HepG2 (cell line): Measurements from ENCODE around the gene LRRN4CL. TPM values are rescaled to one million over a fixed set of nuclear protein-coding genes. Genes with fewer than 3 reads are reported as not detected.

ENCODE experiments used
- ELF1 ChIP-seq: sonication (generic); formaldehyde crosslinking; IDR thresholded peaks from 2 replicates; pipeline ENCODE4 v1.4.0; 2020; ENCODE audit warnings: missing genetic modification reagents
- ETV5 ChIP-seq: IDR thresholded peaks from 2 replicates; pipeline ENCODE4 v1.6.1; 2018; ENCODE audit warnings: missing biosample characterization, missing genetic modification reagents, inconsistent platforms, borderline replicate concordance
- GLI4 ChIP-seq: sonication (generic); formaldehyde crosslinking; IDR thresholded peaks from 2 replicates; pipeline ENCODE4 v1.5.1; 2020; ENCODE audit warnings: missing genetic modification reagents, mild to moderate bottlenecking, moderate library complexity, borderline replicate concordance
- IRX3 ChIP-seq: sonication (generic); formaldehyde crosslinking; IDR thresholded peaks from 2 replicates; pipeline ENCODE4 v1.8.1; 2023; ENCODE audit warnings: mild to moderate bottlenecking, low read depth, missing genetic modification reagents, borderline replicate concordance
- KDM1A ChIP-seq: IDR thresholded peaks from 2 replicates; pipeline ENCODE4 v1.6.1; 2016; ENCODE audit warnings: missing compliant biosample characterization
- KDM5A ChIP-seq: fragments of 200-600 bp; sonication (generic); IDR thresholded peaks from 2 replicates; pipeline ENCODE4 v1.7.0; 2018; ENCODE audit warnings: antibody characterized with exemption, mild to moderate bottlenecking, low read length, borderline replicate concordance
- MAFK ChIP-seq, 2 experiments: IDR thresholded peaks in 1 of 2; conservative IDR thresholded peaks in 1 of 2; 2 replicates each; pipeline ENCODE4 v1.6.1; 2011; ENCODE audit warnings: improper control_type of control experiment in 2 of 2, low read length in 2 of 2
- NFRKB ChIP-seq: fragments of 450-650 bp; IDR thresholded peaks from 2 replicates; pipeline ENCODE4 v1.6.1; 2017
- POLR2A ChIP-seq, 2 experiments: IDR thresholded peaks; 2 replicates each; pipeline ENCODE4 v1.6.1; 2011; ENCODE audit warnings: low read depth in 2 of 2, low read length in 2 of 2, mild to moderate bottlenecking in 1 of 2, moderate library complexity in 1 of 2; ENCODE audit not compliant: insufficient read depth in 1 of 2
- PRMT3 ChIP-seq: sonication (generic); formaldehyde crosslinking; IDR thresholded peaks from 2 replicates; pipeline ENCODE4 v1.8.1; 2022; ENCODE audit warnings: low read depth, mild to moderate bottlenecking, moderate library complexity, missing genetic modification reagents, borderline replicate concordance
- RARA ChIP-seq: IDR thresholded peaks from 2 replicates; pipeline ENCODE4 v1.6.1; 2016; ENCODE audit warnings: missing genetic modification reagents, missing compliant biosample characterization
- RELA ChIP-seq: sonication (generic); formaldehyde crosslinking; IDR thresholded peaks from 2 replicates; pipeline ENCODE4 v1.4.0; 2020; ENCODE audit warnings: missing genetic modification reagents
- RFX5 ChIP-seq: IDR thresholded peaks from 2 replicates; pipeline ENCODE4 v1.6.1; 2011; ENCODE audit warnings: low read depth, low read length, improper control_type of control experiment
- SIN3A ChIP-seq: IDR thresholded peaks from 2 replicates; pipeline ENCODE4 v1.6.1; 2011; ENCODE audit warnings: low read depth, mild to moderate bottlenecking, control low read depth, low read length, borderline replicate concordance
- SOX13 ChIP-seq, 3 experiments: fragments of 450-650 bp in 1 of 3; sonication (generic) in 1 of 3; formaldehyde crosslinking in 1 of 3; IDR thresholded peaks in 2 of 3; conservative IDR thresholded peaks in 1 of 3; 2 replicates each; pipeline versions ENCODE4 v1.5.0 to v1.6.1; 2016 to 2020; ENCODE audit warnings: antibody characterized with exemption in 1 of 3, mild to moderate bottlenecking in 1 of 3, missing compliant biosample characterization in 1 of 3, missing genetic modification reagents in 1 of 3, moderate library complexity in 1 of 3
- STAG1 ChIP-seq: sonication (generic); formaldehyde crosslinking; IDR thresholded peaks from 2 replicates; pipeline ENCODE4 v1.4.0; 2020; ENCODE audit warnings: missing genetic modification reagents
- TARDBP ChIP-seq: sonication (generic); formaldehyde crosslinking; IDR thresholded peaks from 2 replicates; pipeline ENCODE4 v1.8.0; 2022; ENCODE audit warnings: mild to moderate bottlenecking, missing genetic modification reagents
- THRA ChIP-seq: sonication (generic); formaldehyde crosslinking; IDR thresholded peaks from 2 replicates; pipeline ENCODE4 v1.4.0; 2020; ENCODE audit warnings: missing genetic modification reagents, borderline replicate concordance
- ZBTB38 ChIP-seq: sonication (generic); formaldehyde crosslinking; IDR thresholded peaks from 2 replicates; pipeline ENCODE4 v1.5.1; 2020; ENCODE audit warnings: mild to moderate bottlenecking, missing genetic modification reagents
- ZNF33A ChIP-seq: sonication (generic); formaldehyde crosslinking; IDR thresholded peaks from 2 replicates; pipeline ENCODE4 v1.5.1; 2020; ENCODE audit warnings: missing genetic modification reagents, mild to moderate bottlenecking, moderate library complexity, borderline replicate concordance
- ZNF430 ChIP-seq: sonication (generic); formaldehyde crosslinking; IDR thresholded peaks from 2 replicates; pipeline ENCODE4 v1.9.0; 2021; ENCODE audit warnings: mild to moderate bottlenecking, missing genetic modification reagents
- ZNF441 ChIP-seq: sonication (generic); formaldehyde crosslinking; IDR thresholded peaks from 2 replicates; pipeline ENCODE4 v1.7.0; 2021; ENCODE audit warnings: missing genetic modification reagents, borderline replicate concordance
- ZNF513 ChIP-seq: sonication (generic); formaldehyde crosslinking; conservative IDR thresholded peaks from 2 replicates; pipeline ENCODE4 v1.5.0; 2020; ENCODE audit warnings: missing genetic modification reagents
- ZNF83 ChIP-seq: sonication (generic); formaldehyde crosslinking; IDR thresholded peaks from 2 replicates; pipeline ENCODE4 v1.4.0; 2020; ENCODE audit warnings: missing genetic modification reagents, mild to moderate bottlenecking, borderline replicate concordance
- ZNF841 ChIP-seq: sonication (generic); formaldehyde crosslinking; IDR thresholded peaks from 2 replicates; pipeline ENCODE4 v1.8.1; 2023; ENCODE audit warnings: missing genetic modification reagents, borderline replicate concordance
- ZNF883 ChIP-seq: sonication (generic); formaldehyde crosslinking; IDR thresholded peaks from 2 replicates; pipeline ENCODE4 v1.5.1; 2020; ENCODE audit warnings: mild to moderate bottlenecking, missing genetic modification reagents; ENCODE audit errors: not compliant biosample characterization
- polyA plus RNA-seq, 8 experiments: library from polyadenylated mRNA; depleted of rRNA in 3 of 8; stranded (reverse) in 7 of 8; unstranded in 1 of 8; fragments of >200 nt; fragmentation: Illumina TruSeq in 4 of 8; extraction: Trizol in 4 of 8; gene quantifications; 2 replicates each; pipeline versions ENCODE4 v1.2.1 to v1.2.3, GENCODE V29; 2011 to 2016; ENCODE audit warnings: low read depth in 4 of 8, missing spikeins in 1 of 8, mixed read lengths in 1 of 8; ENCODE audit not compliant: insufficient read depth in 1 of 8
- total RNA-seq, 5 experiments: library from RNA; depleted of rRNA; stranded (reverse); fragments of >200 nt; fragmentation: Illumina TruSeq; extraction: Trizol; gene quantifications; 2 replicates each; pipeline ENCODE4 v1.2.3, GENCODE V29; 2016; ENCODE audit warnings: low read depth in 1 of 5

Gene LRRN4CL
- total and polyA plus RNA-seq, 2 of the 13 experiments (the other 11 are each of a cell fraction or from before 2014, with no cell fraction given) = 0.11 TPM; not detected in 1

- TF ChIP-seq ZNF33A (CRISPR knock-in tag) (no peak), SOX13 (IDR thresholded peaks at IDR 0.05) (no peak), SOX13 (CRISPR knock-in tag; conservative IDR thresholded peaks at IDR 0.05 in 1 of 2, IDR thresholded peaks at IDR 0.05 in 1 of 2) (peak in 1 of 2 experiments; percentile 39; a peak in 1 of 4 replicates), KDM5A (no peak; the same call in 1 of the 2 replicates), STAG1 (CRISPR knock-in tag) (no peak), GLI4 (CRISPR knock-in tag) (peak; percentile 65), POLR2A (IDR thresholded peaks at IDR 0.05; ENCODE audit: insufficient read depth in 1 of 2, low read depth in 2 of 2, low read length in 2 of 2) (peak; percentile 87 to 91), ZNF83 (CRISPR knock-in tag) (no peak), ZBTB38 (peak; percentile 93), IRX3 (peak; percentile 98; the same call in 1 of the 2 replicates), ETV5 (CRISPR knock-in tag) (peak; percentile 72; the same call in 1 of the 2 replicates), RFX5 (0 out of 2 replicates have a peak, but pooled peaks have one; percentile 98), ZNF513 (CRISPR knock-in tag) (0 out of 2 replicates have a peak, but pooled peaks have one; percentile 75), PRMT3 (CRISPR knock-in tag) (peak; percentile 68; the same call in 1 of the 2 replicates), ELF1 (CRISPR knock-in tag) (peak; percentile 87), ZNF430 (peak; percentile 82), ZNF841 (CRISPR knock-in tag) (no peak), RELA (peak; percentile 69; the same call in 1 of the 2 replicates), THRA (CRISPR knock-in tag) (peak; percentile 63; the same call in 1 of the 2 replicates), NFRKB (no peak), KDM1A (CRISPR knock-in tag) (0 out of 2 replicates have a peak, but pooled peaks have one; percentile 37), RARA (CRISPR knock-in tag) (no peak; the same call in 1 of the 2 replicates), SIN3A (no peak; the same call in 1 of the 2 replicates), TARDBP (CRISPR knock-in tag) (no peak; the same call in none of the 2 replicates), ZNF883 (CRISPR knock-in tag) (peak; percentile 57), ZNF441 (CRISPR knock-in tag) (peak; percentile 90), MAFK (conservative IDR thresholded peaks at IDR 0.05 in 1 of 2, IDR thresholded peaks at IDR 0.05 in 1 of 2; ENCODE audit: low read length in 2 of 2) (no peak)
Observed at GRCh38 chr11:62727165-62727871, 38.0 kb upstream of the LRRN4CL start, which contains the start of gene HNRNPUL2 (continued).
